ENCODE results near the gene SARNP. TPM values are rescaled to one million over a fixed set of nuclear protein-coding genes. Genes with fewer than 3 reads are reported as not detected.
A peak's percentile ranks its signal among the peaks of the same experiment; 100 is the strongest.
"Not testable (repeated sequence)": the region's sequence is repeated elsewhere in the genome, so short reads cannot be mapped to it uniquely, and the experiment has no call there.

Gene SARNP
- total RNA-seq, 1 donor = 94.6 TPM

- TF ChIP-seq CTCF (IDR thresholded peaks at IDR 0.05; ENCODE audit: insufficient read depth, low read depth, low read length) = no peak
- no peak overlapping the region for H3K4me3 ChIP-seq (ENCODE audit: low read depth, low read length)
- no peak for DNase-seq (ENCODE audit: low read depth)
Measured at GRCh38 chr12:55839345-55840140, 22.0 kb upstream of the SARNP start.

- H3K4me3 ChIP-seq (ENCODE audit: low read depth, low read length) = no peak overlapping the region
- TF ChIP-seq CTCF (IDR thresholded peaks at IDR 0.05; ENCODE audit: insufficient read depth, low read depth, low read length) = no peak
- DNase-seq (ENCODE audit: low read depth) = no peak
Measured at GRCh38 chr12:55838361-55838760, 20.8 kb upstream of the SARNP start.

- not testable (repeated sequence) for H3K4me3 ChIP-seq (ENCODE audit: low read depth, low read length); DNase-seq (ENCODE audit: low read depth)
Measured at GRCh38 chr12:55834400-55834799, 16.9 kb upstream of the SARNP start.

- DNase-seq (ENCODE audit: low read depth) = no peak
- no peak overlapping the region for H3K4me3 ChIP-seq (ENCODE audit: low read depth, low read length)
- no peak for TF ChIP-seq CTCF (IDR thresholded peaks at IDR 0.05; ENCODE audit: insufficient read depth, low read depth, low read length)
Measured at GRCh38 chr12:55833056-55833455, 15.5 kb upstream of the SARNP start.

GRCh38 chr12:55831447-55831815 lies 13.9 kb upstream of the SARNP start:
- TF ChIP-seq CTCF (IDR thresholded peaks at IDR 0.05; ENCODE audit: insufficient read depth, low read depth, low read length) = no peak
- peak overlapping the region; percentile 94 for H3K4me3 ChIP-seq (ENCODE audit: low read depth, low read length)
- peak; percentile 30 for DNase-seq (ENCODE audit: low read depth)

GRCh38 chr12:55830601-55831446 lies 13.3 kb upstream of the SARNP start:
- peak; percentile 69 for DNase-seq (ENCODE audit: low read depth)
- H3K4me3 ChIP-seq (ENCODE audit: low read depth, low read length) = peak overlapping the region; percentile 94
- no peak for TF ChIP-seq CTCF (IDR thresholded peaks at IDR 0.05; ENCODE audit: insufficient read depth, low read depth, low read length)

GRCh38 chr12:55829967-55830600 lies 12.6 kb upstream of the SARNP start:
- peak overlapping the region; percentile 94 for H3K4me3 ChIP-seq (ENCODE audit: low read depth, low read length)
- TF ChIP-seq CTCF (IDR thresholded peaks at IDR 0.05; ENCODE audit: insufficient read depth, low read depth, low read length) = no peak
- no peak for DNase-seq (ENCODE audit: low read depth)
